ENCODE data around the gene NTM. TPM values are rescaled to one million over a fixed set of nuclear protein-coding genes. Genes with fewer than 3 reads are reported as not detected.

NTM gene
- total RNA-seq, 1 donor = 52.2 TPM

DNA sequence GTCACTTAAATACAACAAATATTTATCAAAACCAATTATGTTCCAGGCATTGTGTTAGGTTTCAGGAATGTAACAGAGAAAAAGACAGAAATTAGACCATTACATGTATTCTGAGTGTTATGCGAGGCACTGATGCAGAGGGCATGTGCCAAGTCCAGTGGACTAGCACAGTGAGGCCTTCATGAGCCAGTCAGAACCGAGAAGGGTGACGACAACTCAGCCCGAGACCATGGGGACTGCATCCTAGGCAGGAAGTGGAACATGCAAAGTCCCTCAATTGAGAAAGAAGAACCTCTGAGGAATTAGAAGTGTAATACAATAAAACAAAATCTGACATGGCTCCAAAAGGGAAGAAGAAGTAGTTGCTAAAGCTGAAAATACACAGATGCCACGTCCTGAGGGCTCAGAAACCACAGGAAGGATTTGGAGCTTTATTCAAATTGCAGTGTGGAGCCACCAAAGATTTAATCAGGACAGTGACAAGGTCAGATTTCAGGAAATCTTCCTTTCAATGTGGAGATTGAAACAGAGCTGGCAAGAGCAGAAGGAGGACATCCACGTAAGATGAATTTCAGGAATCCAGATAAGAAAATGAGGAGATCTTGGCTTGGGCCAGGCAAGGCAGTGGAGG, 529.6 kb downstream of the NTM start:
- peak; percentile 31 for DNase-seq (ENCODE audit: low read depth)
- H3K4me3 ChIP-seq (ENCODE audit: low read depth, low read length) = no peak overlapping the region
- TF ChIP-seq CTCF (IDR thresholded peaks at IDR 0.05; ENCODE audit: insufficient read depth, low read length) = no peak

GRCh38 chr11:131902421-131902820, 532.0 kb downstream of the NTM start:
- DNase-seq (ENCODE audit: low read depth) = no peak
- TF ChIP-seq CTCF (IDR thresholded peaks at IDR 0.05; ENCODE audit: insufficient read depth, low read length) = no peak
- H3K4me3 ChIP-seq (ENCODE audit: low read depth, low read length) = no peak overlapping the region

GRCh38 chr11:131903074-131903473, 532.7 kb downstream of the NTM start:
- H3K4me3 ChIP-seq (ENCODE audit: low read depth, low read length) = no peak overlapping the region
- TF ChIP-seq CTCF (IDR thresholded peaks at IDR 0.05; ENCODE audit: insufficient read depth, low read length) = no peak
- no peak for DNase-seq (ENCODE audit: low read depth)

DNA sequence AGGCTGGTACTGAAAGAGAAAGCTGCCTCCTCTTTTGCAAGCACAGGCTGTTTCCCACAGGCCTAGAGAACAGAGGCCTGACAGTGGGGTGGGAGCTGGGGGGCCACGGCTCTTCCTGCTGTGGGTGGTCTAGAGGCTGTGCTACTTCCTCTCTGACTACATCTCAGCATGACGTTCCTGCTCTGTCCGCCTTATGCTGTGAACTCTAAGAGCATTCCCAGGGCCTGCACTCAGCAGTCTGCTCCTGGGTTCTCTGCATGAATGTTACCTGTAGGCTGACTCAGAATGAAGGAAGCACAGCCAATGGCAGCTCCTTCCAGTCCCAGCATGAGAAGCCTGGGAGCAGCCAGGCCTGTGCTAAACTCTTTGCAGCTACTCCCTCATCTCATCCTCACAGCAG, 534.3 kb downstream of the NTM start:
- TF ChIP-seq CTCF (IDR thresholded peaks at IDR 0.05; ENCODE audit: insufficient read depth, low read length) = no peak
- DNase-seq (ENCODE audit: low read depth) = no peak
- no peak overlapping the region for H3K4me3 ChIP-seq (ENCODE audit: low read depth, low read length)

- peak; percentile 45 for DNase-seq (ENCODE audit: low read depth)
- no peak overlapping the region for H3K4me3 ChIP-seq (ENCODE audit: low read depth, low read length)
- peak; percentile 30 for TF ChIP-seq CTCF (IDR thresholded peaks at IDR 0.05; ENCODE audit: insufficient read depth, low read length)
These were observed 536.5 kb downstream of the NTM start for GRCh38 chr11:131906963-131907362.

DNA sequence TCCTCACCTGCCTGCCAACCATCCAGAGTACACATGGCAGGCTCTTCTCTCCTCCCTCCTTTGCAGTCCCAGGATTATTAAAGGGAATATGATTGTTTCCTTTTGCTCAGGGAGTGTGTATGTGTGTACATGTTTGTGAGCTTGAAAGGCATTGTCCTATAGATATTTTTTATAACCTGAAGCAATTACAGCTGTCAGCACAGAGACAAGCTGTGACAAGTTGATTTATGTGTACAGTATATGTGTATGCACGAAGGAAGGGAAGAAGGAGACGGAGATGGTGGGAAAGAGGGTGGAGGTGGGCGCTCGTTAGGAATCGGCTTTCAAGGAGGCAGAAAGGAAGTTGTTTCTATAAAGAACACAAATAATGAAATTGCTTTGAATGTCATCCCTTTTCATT, 537.0 kb downstream of the NTM start:
- no peak for DNase-seq (ENCODE audit: low read depth)
- H3K4me3 ChIP-seq (ENCODE audit: low read depth, low read length) = no peak overlapping the region
- TF ChIP-seq CTCF (IDR thresholded peaks at IDR 0.05; ENCODE audit: insufficient read depth, low read length) = no peak

GRCh38 chr11:131908316-131908715, 537.9 kb downstream of the NTM start:
- no peak for DNase-seq (ENCODE audit: low read depth)
- TF ChIP-seq CTCF (IDR thresholded peaks at IDR 0.05; ENCODE audit: insufficient read depth, low read length) = no peak
- H3K4me3 ChIP-seq (ENCODE audit: low read depth, low read length) = no peak overlapping the region

Data from fibroblast of the aortic adventitia (primary cell).